GM19467 (cell line): ENCODE results near the gene ZBP1.

ENCODE experiments used
- ATAC-seq: cut with Tn5 transposase; IDR thresholded peaks from one replicate; pipeline ENCODE4 v1.9.1; 2021; ENCODE audit warnings: mild to moderate bottlenecking, moderate library complexity; ENCODE audit not compliant: unreplicated experiment

The ZBP1 gene

GRCh38 chr20:57658833-57659516 lies 38.7 kb upstream of the ZBP1 start:
- ATAC-seq, result no peak

GRCh38 chr20:57658447-57658832 lies 38.2 kb upstream of the ZBP1 start:
- no peak for ATAC-seq

GRCh38 chr20:57657535-57658446 lies 37.6 kb upstream of the ZBP1 start:
- ATAC-seq, result no peak

- no peak for ATAC-seq
Observed at GRCh38 chr20:57656821-57657534, 36.8 kb upstream of the ZBP1 start.

GRCh38 chr20:57656252-57656820 lies 36.1 kb upstream of the ZBP1 start:
- no peak for ATAC-seq

- ATAC-seq, result no peak
Observed at GRCh38 chr20:57655809-57656155, 35.6 kb upstream of the ZBP1 start.

GRCh38 chr20:57654998-57655808 lies 35.0 kb upstream of the ZBP1 start:
- ATAC-seq, result no peak

GRCh38 chr20:57654363-57654997 lies 34.3 kb upstream of the ZBP1 start:
- no peak for ATAC-seq

- no peak for ATAC-seq
Observed at GRCh38 chr20:57653910-57654309, 33.7 kb upstream of the ZBP1 start.

GRCh38 chr20:57653546-57653900 lies 33.3 kb upstream of the ZBP1 start:
- no peak for ATAC-seq

GRCh38 chr20:57652606-57653545 lies 32.6 kb upstream of the ZBP1 start:
- ATAC-seq, result no peak

GRCh38 chr20:57651881-57652605 lies 31.8 kb upstream of the ZBP1 start:
- ATAC-seq, result no peak

- ATAC-seq, result no peak
Observed at GRCh38 chr20:57650756-57651483, 30.7 kb upstream of the ZBP1 start.

GRCh38 chr20:57650266-57650665 lies 30.0 kb upstream of the ZBP1 start:
- no peak for ATAC-seq

- ATAC-seq, result no peak
Observed at GRCh38 chr20:57649617-57650015, 29.4 kb upstream of the ZBP1 start.

- no peak for ATAC-seq
Observed at GRCh38 chr20:57648878-57649616, 28.8 kb upstream of the ZBP1 start.
